ENCODE results near the gene RDM1.
"Not testable (repeated sequence)": the region's sequence is repeated elsewhere in the genome, so short reads cannot be mapped to it uniquely, and the experiment has no call there.

Gene RDM1

DNA sequence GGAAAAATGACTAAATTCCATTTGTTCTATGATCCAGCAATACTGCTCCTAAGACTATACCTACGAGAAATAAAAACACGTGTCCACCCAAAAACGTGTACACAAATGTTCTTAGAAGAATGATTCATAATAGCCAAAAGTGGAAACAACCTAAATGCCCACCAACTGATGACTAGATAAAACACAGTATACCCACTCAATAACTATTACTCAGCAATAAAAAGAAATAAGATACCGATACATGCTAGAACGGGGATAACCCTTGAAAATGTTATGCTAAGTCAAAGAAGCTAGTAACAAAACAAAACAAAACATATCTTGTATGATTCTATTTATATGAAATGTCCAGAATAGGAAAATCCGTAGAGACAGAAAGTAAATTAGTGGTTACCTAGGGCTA lies 33.1 kb upstream of the RDM1 start:
- Histone ChIP-seq H3K27me3 (ENCODE audit: control insufficient read depth, insufficient read depth, low read length) (no peaks in the 10 kb centered on the region), H3K27ac (ENCODE audit: low read length) (no peak overlapping the region), H3K4me3 (ENCODE audit: low read length) (no peak overlapping the region), H3K4me1 (ENCODE audit: control insufficient read depth, insufficient read depth, low read length) (no peaks in the 10 kb centered on the region), H3K36me3 (ENCODE audit: control insufficient read depth, insufficient read depth, low read length) (no peaks in the 10 kb centered on the region), H3K9me3 (ENCODE audit: control insufficient read depth, insufficient read depth, low read length) (no peaks in the 10 kb centered on the region)
- WGBS (ENCODE audit: insufficient coverage, insufficient read length): no CpG with 5 or more reads among the region's 6 CpGs
- DNase-seq (ENCODE audit: low read depth, low spot score): no peak

DNA sequence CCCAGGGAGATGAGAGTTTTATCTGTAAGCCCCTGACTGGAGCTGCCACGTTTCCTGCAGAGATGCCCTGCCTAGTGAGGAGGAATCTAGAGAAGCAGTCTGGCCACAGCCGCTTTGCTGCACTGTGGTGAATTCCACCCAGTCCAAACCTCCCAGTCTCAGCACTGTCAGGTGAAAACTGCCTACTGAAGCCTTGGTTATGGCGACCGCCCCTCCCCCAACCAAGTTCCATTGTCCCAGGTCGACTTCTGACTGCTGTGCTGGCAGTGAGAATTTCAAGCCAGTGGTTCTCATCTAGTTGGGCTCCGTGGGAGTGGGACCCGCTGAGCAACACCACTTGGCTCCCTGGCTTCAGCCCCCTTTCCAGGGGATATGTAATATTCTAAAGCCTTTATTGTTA lies 23.1 kb upstream of the RDM1 start:
- Histone ChIP-seq H3K36me3 (ENCODE audit: control insufficient read depth, insufficient read depth, low read length) (no peaks in the 10 kb centered on the region), H3K27me3 (ENCODE audit: control insufficient read depth, insufficient read depth, low read length) (no peaks in the 10 kb centered on the region), H3K9me3 (ENCODE audit: control insufficient read depth, insufficient read depth, low read length) (no peaks in the 10 kb centered on the region), H3K4me1 (ENCODE audit: control insufficient read depth, insufficient read depth, low read length) (no peaks in the 10 kb centered on the region), H3K4me3 (ENCODE audit: low read length) (no peak overlapping the region), H3K27ac (ENCODE audit: low read length) (no peak overlapping the region)
- no peak for DNase-seq (ENCODE audit: low read depth, low spot score)
- WGBS (ENCODE audit: insufficient coverage, insufficient read length): no CpG with 5 or more reads among the region's 7 CpGs

DNA sequence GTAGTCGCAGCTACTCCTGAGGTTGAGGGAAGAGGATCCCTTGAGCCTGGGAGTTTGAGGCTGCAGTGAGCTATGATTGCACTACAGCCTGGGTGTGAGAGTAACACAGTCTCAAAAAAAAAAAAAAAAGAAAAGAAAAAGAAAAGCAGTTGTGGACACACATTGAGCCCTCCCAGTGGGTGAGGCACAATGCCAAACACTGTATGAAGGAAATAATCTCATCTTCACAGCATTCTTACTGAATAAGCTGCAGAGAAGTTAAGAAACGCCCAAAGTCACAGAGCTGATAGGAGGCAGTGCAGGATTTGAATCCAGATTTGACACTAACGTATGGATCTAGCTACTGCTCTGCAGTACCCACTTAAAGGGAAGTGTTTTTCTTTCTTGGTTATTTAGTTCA lies 18.8 kb upstream of the RDM1 start:
- H3K9me3 ChIP-seq (ENCODE audit: control insufficient read depth, insufficient read depth, low read length): no peaks in the 10 kb centered on the region
- no peaks in the 10 kb centered on the region for H3K36me3 ChIP-seq (ENCODE audit: control insufficient read depth, insufficient read depth, low read length)
- no peak for DNase-seq (ENCODE audit: low read depth, low spot score)
- no peak overlapping the region for H3K4me3 ChIP-seq (ENCODE audit: low read length)
- no CpG with 5 or more reads among the region's 3 CpGs for WGBS (ENCODE audit: insufficient coverage, insufficient read length)
- H3K27me3 ChIP-seq (ENCODE audit: control insufficient read depth, insufficient read depth, low read length): no peaks in the 10 kb centered on the region
- H3K27ac ChIP-seq (ENCODE audit: low read length): no peak overlapping the region
- no peaks in the 10 kb centered on the region for H3K4me1 ChIP-seq (ENCODE audit: control insufficient read depth, insufficient read depth, low read length)

DNA sequence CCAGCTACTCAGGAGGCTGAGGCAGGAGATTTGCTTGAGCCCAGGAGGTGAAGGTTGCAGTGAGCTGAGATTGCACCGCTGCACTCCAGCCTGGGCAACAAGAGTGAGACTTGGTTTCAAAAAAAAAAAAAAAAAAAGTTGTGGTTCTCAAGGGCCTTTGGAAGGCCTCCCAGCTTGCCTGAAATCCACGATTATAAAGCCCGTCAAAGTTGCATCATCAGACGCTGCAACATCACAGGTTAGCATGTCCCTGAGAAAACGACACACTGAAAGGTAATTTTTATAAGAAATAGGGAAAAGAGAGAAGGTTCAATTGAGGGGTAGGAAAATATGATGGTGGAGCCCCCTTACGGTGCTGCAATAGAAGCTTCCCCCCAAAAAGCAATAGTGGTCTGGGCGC lies 17.5 kb upstream of the RDM1 start:
- DNase-seq (ENCODE audit: low read depth, low spot score): no peak
- no peaks in the 10 kb centered on the region for H3K9me3 ChIP-seq (ENCODE audit: control insufficient read depth, insufficient read depth, low read length)
- no peaks in the 10 kb centered on the region for H3K27me3 ChIP-seq (ENCODE audit: control insufficient read depth, insufficient read depth, low read length)
- H3K27ac ChIP-seq (ENCODE audit: low read length): no peak overlapping the region
- WGBS (ENCODE audit: insufficient coverage, insufficient read length): no CpG with 5 or more reads among the region's 7 CpGs
- H3K4me3 ChIP-seq (ENCODE audit: low read length): no peak overlapping the region
- H3K4me1 ChIP-seq (ENCODE audit: control insufficient read depth, insufficient read depth, low read length): no peaks in the 10 kb centered on the region
- no peaks in the 10 kb centered on the region for H3K36me3 ChIP-seq (ENCODE audit: control insufficient read depth, insufficient read depth, low read length)

DNA sequence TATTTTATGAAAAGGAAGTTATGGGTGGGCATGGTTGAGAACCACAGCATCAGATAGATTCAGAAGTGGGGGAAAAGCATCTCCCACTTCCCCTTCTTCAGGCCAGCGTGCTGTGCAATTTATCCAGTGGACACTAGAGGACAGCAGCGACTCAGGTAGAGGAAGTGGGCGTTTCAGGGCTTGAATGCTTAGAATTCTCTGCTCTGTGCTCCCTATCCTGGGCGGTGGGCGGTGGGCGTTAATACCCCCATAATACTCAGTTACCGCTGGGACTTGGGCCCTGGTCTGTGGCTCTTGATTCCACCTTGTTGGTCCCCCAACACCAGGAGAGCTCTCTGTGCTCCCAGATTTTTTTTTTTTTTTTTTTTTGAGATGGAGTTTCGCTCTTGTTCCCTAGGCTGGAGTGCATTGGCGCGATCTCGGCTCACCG lies 16.6 kb upstream of the RDM1 start:
- Histone ChIP-seq H3K27ac (ENCODE audit: low read length) (no peak overlapping the region), H3K4me1 (ENCODE audit: control insufficient read depth, insufficient read depth, low read length) (no peaks in the 10 kb centered on the region), H3K36me3 (ENCODE audit: control insufficient read depth, insufficient read depth, low read length) (no peaks in the 10 kb centered on the region), H3K4me3 (ENCODE audit: low read length) (no peak overlapping the region), H3K9me3 (ENCODE audit: control insufficient read depth, insufficient read depth, low read length) (no peaks in the 10 kb centered on the region), H3K27me3 (ENCODE audit: control insufficient read depth, insufficient read depth, low read length) (no peaks in the 10 kb centered on the region)
- no peak for DNase-seq (ENCODE audit: low read depth, low spot score)
- no CpG with 5 or more reads among the region's 12 CpGs for WGBS (ENCODE audit: insufficient coverage, insufficient read length)

DNA sequence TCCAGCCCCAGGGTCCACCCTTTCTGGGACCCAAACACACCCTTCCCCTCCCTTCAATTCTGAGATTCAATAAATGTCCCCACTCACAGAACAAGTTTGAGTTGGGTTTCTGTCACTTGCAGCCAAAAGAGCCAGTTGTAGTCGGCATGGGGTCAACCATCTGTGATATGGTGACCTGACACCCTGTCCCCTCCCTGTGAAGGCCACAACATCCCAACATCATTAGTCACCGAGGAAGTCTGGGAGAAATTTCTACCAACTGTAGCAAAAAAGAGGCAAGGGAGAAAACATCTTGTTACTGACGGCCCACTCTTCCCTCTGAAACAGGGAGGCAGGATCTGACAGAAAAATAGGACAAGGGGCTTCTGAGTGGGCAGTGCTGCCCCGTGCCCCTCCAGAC lies 13.6 kb upstream of the RDM1 start:
- Histone ChIP-seq H3K4me1 (ENCODE audit: control insufficient read depth, insufficient read depth, low read length) (no peaks in the 10 kb centered on the region), H3K36me3 (ENCODE audit: control insufficient read depth, insufficient read depth, low read length) (no peaks in the 10 kb centered on the region), H3K4me3 (ENCODE audit: low read length) (no peak overlapping the region), H3K27me3 (ENCODE audit: control insufficient read depth, insufficient read depth, low read length) (no peaks in the 10 kb centered on the region), H3K9me3 (ENCODE audit: control insufficient read depth, insufficient read depth, low read length) (no peaks in the 10 kb centered on the region), H3K27ac (ENCODE audit: low read length) (no peak overlapping the region)
- DNase-seq (ENCODE audit: low read depth, low spot score): no peak
- no CpG with 5 or more reads among the region's 4 CpGs for WGBS (ENCODE audit: insufficient coverage, insufficient read length)

DNA sequence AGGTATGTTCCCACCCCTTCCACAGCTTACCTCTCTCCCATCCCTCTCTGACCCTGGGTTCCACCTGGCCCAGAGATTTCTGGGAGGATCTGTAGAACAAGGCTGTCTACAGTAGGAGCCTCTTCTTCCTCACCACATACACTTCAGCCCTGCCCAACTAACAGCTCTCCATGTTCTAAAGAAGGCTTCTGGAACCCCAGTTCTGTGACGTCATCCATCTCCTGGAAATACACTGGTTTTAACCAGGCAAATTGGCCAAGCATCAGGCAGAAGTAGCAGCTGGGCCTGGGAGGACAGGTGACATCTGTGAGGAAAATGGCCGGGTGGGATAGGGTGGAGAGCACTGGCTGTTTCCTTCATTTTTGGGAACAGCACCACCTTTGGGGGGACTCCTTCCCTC lies 13.0 kb upstream of the RDM1 start, which contains the start of gene LYZL6:
Gene LYZL6 (minus strand): TSS at position 177 of the 400 bp plus-strand sequence. CDS start 4,357 bp downstream, outside the sequence.
- H3K27me3 ChIP-seq (ENCODE audit: control insufficient read depth, insufficient read depth, low read length): no peaks in the 10 kb centered on the region
- no peak within 1 kb of the TSS for H3K27ac ChIP-seq (ENCODE audit: low read length)
- H3K4me1 ChIP-seq (ENCODE audit: control insufficient read depth, insufficient read depth, low read length): no peaks in the 10 kb centered on the region
- DNase-seq (ENCODE audit: low read depth, low spot score): no peak
- no peaks in the 10 kb centered on the region for H3K36me3 ChIP-seq (ENCODE audit: control insufficient read depth, insufficient read depth, low read length)
- no peaks in the 10 kb centered on the region for H3K9me3 ChIP-seq (ENCODE audit: control insufficient read depth, insufficient read depth, low read length)
- WGBS (ENCODE audit: insufficient coverage, insufficient read length): no CpG with 5 or more reads among the region's 2 CpGs
- H3K4me3 ChIP-seq (ENCODE audit: low read length): no peak within 1 kb of the TSS

DNA sequence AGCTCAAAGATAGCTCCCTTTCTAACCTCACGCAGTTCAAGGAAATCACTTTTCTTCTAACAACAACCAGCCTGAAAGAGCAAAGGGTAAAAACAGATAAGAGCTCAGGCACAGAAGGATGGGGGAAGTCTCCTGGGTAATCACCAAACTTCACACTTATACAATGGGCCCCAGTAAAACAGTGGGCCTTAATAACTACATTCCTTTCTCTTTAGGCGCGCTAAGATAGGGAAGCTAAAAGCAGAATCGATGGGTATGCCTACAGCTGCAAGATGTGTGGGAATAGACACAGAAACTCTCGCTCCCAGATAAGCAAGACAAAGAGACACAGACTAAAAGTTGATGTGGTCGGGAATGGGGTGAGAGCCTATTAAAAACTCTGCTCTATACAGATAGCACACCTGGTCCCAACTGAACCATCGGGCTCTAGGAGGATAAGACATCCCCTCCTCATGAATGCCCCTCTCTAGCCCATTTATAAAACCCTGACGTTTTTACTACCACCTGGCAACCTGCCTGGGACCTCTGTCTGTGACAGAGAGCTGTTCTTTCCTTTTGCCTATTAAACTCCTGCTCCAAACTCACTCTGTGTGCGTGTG lies 12.1 kb upstream of the RDM1 start:
- Histone ChIP-seq H3K36me3 (ENCODE audit: control insufficient read depth, insufficient read depth, low read length) (no peaks in the 10 kb centered on the region), H3K4me3 (ENCODE audit: low read length) (no peak overlapping the region), H3K27ac (ENCODE audit: low read length) (no peak overlapping the region), H3K27me3 (ENCODE audit: control insufficient read depth, insufficient read depth, low read length) (no peaks in the 10 kb centered on the region), H3K4me1 (ENCODE audit: control insufficient read depth, insufficient read depth, low read length) (no peaks in the 10 kb centered on the region), H3K9me3 (ENCODE audit: control insufficient read depth, insufficient read depth, low read length) (no peaks in the 10 kb centered on the region)
- no peak for DNase-seq (ENCODE audit: low read depth, low spot score)
- no CpG with 5 or more reads among the region's 9 CpGs for WGBS (ENCODE audit: insufficient coverage, insufficient read length)

DNA sequence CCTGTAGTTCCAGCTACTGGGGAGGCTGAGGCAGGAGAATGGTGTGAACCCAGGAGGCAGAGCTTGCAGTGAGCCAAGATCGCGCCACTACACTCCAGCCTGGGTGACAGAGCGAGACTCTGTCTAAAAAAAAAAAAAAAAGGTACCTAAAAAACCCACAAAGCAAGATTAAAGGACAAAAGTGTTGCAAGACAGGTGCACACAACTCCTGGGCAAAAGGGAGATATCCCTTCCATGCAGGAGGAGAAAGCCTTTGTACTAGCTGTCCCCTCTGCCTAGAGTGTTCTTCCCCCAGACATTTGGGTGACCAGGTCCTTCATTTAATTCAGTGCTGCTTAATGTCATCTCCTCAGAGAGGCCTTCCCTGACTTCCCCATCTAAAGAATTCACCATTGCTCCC lies 7.9 kb upstream of the RDM1 start:
- H3K36me3 ChIP-seq (ENCODE audit: control insufficient read depth, insufficient read depth, low read length); H3K4me3 ChIP-seq (ENCODE audit: low read length); H3K9me3 ChIP-seq (ENCODE audit: control insufficient read depth, insufficient read depth, low read length); H3K4me1 ChIP-seq (ENCODE audit: control insufficient read depth, insufficient read depth, low read length); DNase-seq (ENCODE audit: low read depth, low spot score); H3K27me3 ChIP-seq (ENCODE audit: control insufficient read depth, insufficient read depth, low read length); H3K27ac ChIP-seq (ENCODE audit: low read length): not testable (repeated sequence)
- no CpG with 5 or more reads among the region's 3 CpGs for WGBS (ENCODE audit: insufficient coverage, insufficient read length)

DNA sequence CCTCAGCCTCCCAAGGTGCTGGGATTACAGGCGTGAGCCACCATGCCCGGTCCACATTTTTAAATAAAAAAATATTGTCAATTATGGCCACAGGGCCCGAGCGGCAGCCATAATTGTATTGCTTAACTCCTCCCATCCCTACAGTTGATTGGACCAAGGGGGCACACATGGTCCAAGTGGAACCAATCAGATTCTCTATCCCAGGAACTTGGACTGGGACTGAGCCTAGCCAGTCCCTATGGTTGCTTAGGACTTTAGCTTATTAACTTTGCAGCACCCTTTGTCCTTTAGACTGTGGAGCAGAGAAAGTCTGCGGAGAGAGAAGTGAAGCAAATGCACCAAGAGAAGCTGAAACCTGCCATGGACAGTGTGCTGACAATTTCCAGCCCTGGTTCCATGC lies 5.5 kb upstream of the RDM1 start:
- no peak overlapping the region for H3K27ac ChIP-seq (ENCODE audit: low read length)
- no peak overlapping the region for H3K4me3 ChIP-seq (ENCODE audit: low read length)
- WGBS (ENCODE audit: insufficient coverage, insufficient read length): no CpG with 5 or more reads among the region's 5 CpGs
- no peaks in the 10 kb centered on the region for H3K36me3 ChIP-seq (ENCODE audit: control insufficient read depth, insufficient read depth, low read length)
- H3K9me3 ChIP-seq (ENCODE audit: control insufficient read depth, insufficient read depth, low read length): no peaks in the 10 kb centered on the region
- no peaks in the 10 kb centered on the region for H3K27me3 ChIP-seq (ENCODE audit: control insufficient read depth, insufficient read depth, low read length)
- DNase-seq (ENCODE audit: low read depth, low spot score): no peak
- H3K4me1 ChIP-seq (ENCODE audit: control insufficient read depth, insufficient read depth, low read length): no peaks in the 10 kb centered on the region

DNA sequence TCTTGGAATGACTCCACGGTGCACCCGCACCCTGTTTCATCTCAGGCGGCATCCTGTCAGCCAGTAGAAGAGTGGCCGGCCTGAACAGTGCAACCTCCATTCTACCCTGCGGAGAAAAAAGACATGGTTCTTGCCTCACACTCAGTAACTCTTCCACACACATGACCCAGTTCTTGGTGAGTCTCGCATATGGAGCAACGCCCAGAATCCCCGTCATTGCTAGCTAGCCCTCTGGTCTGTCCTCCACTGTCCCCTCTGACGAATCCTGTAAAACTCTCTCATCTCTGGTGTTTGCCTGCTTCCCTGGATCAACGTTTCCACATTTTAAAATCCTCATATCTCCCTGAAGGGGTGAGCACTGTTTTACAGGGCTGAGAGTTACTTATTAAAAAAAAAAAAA lies 4.2 kb upstream of the RDM1 start:
- no peaks in the 10 kb centered on the region for H3K27me3 ChIP-seq (ENCODE audit: control insufficient read depth, insufficient read depth, low read length)
- no peak overlapping the region for H3K27ac ChIP-seq (ENCODE audit: low read length)
- H3K9me3 ChIP-seq (ENCODE audit: control insufficient read depth, insufficient read depth, low read length): no peaks in the 10 kb centered on the region
- H3K4me1 ChIP-seq (ENCODE audit: control insufficient read depth, insufficient read depth, low read length): no peaks in the 10 kb centered on the region
- no peaks in the 10 kb centered on the region for H3K36me3 ChIP-seq (ENCODE audit: control insufficient read depth, insufficient read depth, low read length)
- H3K4me3 ChIP-seq (ENCODE audit: low read length): no peak overlapping the region
- WGBS (ENCODE audit: insufficient coverage, insufficient read length): no CpG with 5 or more reads among the region's 10 CpGs
- no peak for DNase-seq (ENCODE audit: low read depth, low spot score)
